Spleen (tissue), 7 donors: ENCODE measurements around the gene MRGPRX2.

Source experiments
- POLR2A ChIP-seq, 3 donors: fragments of 450-650 bp; IDR thresholded peaks; one replicate each; pipeline ENCODE4 v1.5.1; 2017; ENCODE audit warnings: antibody characterized with exemption in 3 of 3, mild to moderate bottlenecking in 1 of 3
- POLR2AphosphoS5 ChIP-seq, 3 donors: sonication (generic); formaldehyde crosslinking; IDR thresholded peaks; one replicate each; pipeline ENCODE4 v1.5.1; 2017; ENCODE audit warnings: antibody characterized with exemption in 3 of 3
- TF ChIP-seq, protein P1 (sequence below), 11 experiments: fragments of 200-600 bp in 7 of 11; fragments of 450-650 bp in 4 of 11; sonication (generic) in 4 of 11; IDR thresholded peaks in 8 of 11; conservative IDR thresholded peaks in 3 of 11; 1 replicate in 7 of 11; 2 replicates in 4 of 11; pipeline versions ENCODE4 v1.4.0 to v1.8.0; 2016 to 2021; ENCODE audit warnings: antibody characterized with exemption in 11 of 11, inconsistent platforms in 4 of 11, mild to moderate bottlenecking in 1 of 11
- donor health status: DM: no; HTN: no; CAD: no; lungs with moderate emphysema.
- donor health status: DM: no; HTN: no; CAD: no.
- donor health status: DM: no; HTN: no; CAD: no.

DNA sequence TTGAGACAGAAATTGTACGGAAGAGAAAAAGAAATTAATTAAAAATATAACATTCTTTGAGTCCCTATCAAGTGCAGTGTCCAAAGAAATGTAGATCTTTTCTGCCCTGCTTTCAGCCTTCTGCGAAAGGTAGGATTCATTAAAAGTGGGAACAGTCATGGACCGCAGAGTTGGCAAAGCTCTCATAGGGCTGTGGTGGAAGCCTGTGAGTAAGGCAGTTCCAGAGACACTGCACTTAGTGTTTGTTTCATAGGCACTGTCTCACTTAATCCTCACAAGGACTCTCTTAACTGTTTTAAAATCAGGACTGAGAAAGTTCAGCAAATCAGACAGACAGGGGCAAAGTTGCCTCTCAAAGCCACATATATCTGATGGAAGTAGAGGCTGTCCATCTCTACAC, 5.5 kb downstream of the MRGPRX2 start:
- TF ChIP-seq, protein P1, sequence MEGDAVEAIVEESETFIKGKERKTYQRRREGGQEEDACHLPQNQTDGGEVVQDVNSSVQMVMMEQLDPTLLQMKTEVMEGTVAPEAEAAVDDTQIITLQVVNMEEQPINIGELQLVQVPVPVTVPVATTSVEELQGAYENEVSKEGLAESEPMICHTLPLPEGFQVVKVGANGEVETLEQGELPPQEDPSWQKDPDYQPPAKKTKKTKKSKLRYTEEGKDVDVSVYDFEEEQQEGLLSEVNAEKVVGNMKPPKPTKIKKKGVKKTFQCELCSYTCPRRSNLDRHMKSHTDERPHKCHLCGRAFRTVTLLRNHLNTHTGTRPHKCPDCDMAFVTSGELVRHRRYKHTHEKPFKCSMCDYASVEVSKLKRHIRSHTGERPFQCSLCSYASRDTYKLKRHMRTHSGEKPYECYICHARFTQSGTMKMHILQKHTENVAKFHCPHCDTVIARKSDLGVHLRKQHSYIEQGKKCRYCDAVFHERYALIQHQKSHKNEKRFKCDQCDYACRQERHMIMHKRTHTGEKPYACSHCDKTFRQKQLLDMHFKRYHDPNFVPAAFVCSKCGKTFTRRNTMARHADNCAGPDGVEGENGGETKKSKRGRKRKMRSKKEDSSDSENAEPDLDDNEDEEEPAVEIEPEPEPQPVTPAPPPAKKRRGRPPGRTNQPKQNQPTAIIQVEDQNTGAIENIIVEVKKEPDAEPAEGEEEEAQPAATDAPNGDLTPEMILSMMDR (IDR thresholded peaks at IDR 0.05 in 8 of 11, conservative IDR thresholded peaks at IDR 0.05 in 3 of 11), result no peak
- TF ChIP-seq POLR2AphosphoS5 (IDR thresholded peaks at IDR 0.05) (no peak), POLR2A (IDR thresholded peaks at IDR 0.05) (no peak)
